GM19397 (cell line): Measurements from ENCODE around the gene NAE1.
"Not testable (repeated sequence)": the region's sequence is repeated elsewhere in the genome, so short reads cannot be mapped to it uniquely, and the experiment has no call there.

Experiments
- ATAC-seq: cut with Tn5 transposase; IDR thresholded peaks from one replicate; pipeline ENCODE4 v1.9.1; 2021; ENCODE audit warnings: mild to moderate bottlenecking, moderate library complexity; ENCODE audit not compliant: unreplicated experiment

NAE1 gene

DNA sequence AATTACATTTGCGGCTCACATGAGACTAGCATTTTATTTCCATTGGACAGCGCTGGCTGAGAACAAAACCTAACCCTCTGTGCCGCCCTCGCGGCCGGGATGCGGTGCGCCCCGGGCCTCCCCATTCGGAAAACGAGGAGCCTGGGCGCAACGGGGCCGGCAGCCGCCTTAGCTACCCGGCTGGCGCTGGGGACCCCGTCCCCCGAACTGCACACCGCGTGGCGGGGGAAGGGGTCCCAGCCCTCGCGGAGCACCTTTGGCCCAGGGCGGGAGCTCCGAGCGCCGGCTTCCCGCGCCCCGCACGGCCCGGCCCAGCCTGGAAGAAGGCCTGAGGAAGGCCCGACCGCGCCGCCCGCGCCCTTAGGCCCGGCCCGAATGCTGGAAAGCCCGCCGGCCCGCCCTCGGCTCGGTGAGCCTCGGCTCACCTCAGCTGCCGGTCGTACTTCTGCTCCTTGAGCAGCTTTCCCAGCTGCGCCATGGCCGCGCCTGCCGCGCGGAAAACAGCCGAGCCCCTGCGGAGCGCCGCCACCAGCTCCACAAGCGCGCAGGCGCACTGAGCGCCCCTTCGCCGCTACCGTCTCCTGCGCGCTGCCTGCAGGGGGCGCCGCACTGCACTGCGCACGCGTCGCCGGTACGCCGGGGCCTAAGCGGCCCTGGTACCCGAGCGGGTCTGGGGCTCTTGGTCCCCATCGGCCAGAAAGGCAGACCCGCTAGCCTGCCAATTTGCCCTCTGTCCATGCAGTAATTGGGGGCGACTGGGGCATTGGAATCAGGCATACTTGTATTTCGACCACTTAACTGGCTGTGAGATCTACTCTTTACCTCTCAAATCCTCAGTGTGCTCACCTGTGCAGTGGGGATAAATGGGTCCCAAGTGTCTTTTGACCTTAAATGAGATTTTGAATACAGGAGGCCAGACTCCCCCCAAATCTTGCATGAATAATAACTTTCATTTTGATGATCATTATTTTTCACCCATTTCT, at the start of gene NAE1:
Gene NAE1 (minus strand): TSS at position 555 of the 983 bp plus-strand sequence. CDS start 77 bp downstream, at position 478.
- peak; percentile 96 for ATAC-seq

DNA sequence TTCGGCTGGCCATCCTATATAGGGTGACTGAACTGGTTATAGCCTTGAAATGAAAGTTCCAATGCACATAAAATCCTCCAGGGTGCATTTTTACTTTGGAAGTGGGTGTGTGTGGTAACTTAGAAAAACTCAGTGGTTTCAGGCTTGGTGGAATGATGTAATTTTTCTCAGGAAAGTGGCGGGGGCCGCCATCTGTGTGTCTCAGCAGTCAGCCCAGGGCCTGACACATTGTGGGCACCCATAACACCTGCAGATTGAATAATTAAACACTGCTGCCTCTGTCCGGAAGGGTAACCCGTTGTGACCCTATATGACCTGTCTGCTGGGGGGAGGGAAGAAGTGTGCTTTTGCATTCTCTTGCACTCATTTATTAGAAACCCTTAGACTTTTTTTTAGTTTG, 47.3 kb upstream of the NAE1 start:
- ATAC-seq, result no peak

DNA sequence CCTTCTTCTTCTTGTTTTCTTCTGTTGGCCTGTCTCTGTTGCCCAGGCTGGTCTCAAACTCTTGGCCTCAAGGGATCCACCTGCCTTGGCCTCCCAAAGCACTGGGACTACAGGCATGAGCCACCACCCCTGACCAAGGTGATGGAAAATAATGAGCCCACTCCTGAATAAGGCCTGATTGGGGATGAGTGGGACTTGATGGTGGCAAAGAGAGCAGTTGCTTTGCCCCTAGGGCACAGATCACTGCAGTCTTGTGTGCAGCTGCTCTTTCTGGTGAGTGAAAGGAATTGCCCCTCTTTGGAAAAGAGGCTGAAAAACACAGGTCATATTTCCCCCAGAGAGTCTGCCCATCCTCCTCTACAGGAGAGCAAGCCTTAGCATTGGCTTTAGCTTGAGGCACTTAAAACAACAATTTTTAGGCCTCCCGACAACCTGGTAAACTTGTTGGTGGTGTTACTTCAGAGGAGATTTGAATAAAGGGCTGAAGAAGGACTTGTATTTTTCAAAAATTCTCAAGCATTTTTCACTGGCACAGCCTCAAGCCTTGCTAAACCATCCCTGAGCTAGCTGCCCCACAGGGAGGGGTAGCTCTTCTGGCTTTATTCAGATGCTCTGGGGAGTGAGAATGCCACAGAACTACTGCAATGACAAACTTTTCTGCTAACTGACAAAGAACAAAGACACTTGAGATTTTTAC, 43.5 kb upstream of the NAE1 start:
- no peak for ATAC-seq

DNA sequence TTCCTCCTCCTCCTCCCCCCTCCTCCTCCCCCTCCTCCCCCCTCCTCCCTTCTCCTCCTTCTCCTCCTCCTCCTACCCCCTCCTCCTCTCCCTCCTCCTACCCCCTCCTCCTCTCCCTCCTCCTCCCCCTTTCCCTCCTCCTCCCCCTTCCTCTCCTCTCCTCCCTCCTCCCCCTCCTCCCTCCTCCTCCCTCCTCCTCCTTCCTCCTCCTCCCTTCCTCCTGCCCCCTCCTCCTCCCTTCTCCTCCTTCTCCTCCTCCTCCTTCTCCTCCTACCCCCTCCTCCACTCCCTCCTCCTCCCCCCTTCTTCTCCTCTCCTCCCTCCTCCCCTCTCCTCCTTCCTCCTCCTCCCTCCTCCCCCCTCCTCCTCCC, 42.9 kb upstream of the NAE1 start:
- ATAC-seq, result no peak

DNA sequence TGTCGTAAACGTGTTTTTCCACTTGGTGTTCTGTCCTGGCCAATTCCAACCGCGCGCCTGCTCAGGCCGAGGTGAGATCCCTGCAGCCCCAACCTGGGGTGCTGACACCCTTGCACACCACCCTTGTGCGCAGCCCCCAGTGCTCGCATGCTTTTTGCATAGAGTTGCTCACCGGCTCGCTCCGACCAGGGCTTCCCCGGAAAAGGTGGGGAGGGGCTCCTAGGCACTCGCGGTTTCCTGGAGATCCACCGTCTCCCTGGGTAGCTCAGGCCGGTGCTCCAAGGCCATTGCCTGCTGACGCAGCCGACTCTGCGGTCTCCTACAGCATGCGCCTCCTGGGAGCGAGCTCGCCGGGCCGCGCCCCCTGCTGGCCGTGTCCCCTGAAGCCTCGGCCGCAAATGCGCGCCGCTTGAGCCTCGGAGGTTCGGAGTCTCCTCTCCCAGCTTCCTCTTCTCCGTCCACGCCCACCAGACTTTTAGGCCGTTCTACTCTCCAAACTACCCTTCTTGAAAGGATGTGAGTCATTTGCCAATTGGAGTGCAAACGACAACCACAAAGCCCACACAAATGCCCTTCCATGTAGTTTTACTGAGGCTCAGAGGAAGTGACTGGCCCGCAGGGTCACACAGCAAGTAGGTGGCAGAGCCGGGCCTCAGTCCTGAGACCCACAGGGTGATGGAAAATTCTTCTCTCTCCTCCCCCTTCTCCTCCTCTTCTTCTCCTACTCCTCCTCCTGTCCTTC, 42.3 kb upstream of the NAE1 start:
- ATAC-seq, result peak; percentile 83

DNA sequence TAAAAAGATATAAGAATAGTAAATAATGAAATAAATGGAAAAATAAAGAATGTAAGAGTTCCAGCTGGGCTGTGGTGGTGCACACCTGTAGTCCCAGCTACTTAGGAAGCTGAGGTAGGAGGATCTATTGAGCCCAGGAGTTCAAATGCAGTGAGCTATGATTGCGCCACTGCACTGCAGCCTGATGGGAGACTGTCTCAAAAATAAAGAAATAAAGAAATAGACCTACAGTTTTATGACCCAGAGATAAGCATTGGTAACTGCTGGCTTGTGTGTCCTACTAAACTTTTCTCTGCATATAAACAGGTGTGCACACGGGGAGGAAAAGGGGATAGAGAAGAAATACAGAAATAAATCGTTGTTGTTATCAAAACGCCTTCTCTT, 41.8 kb upstream of the NAE1 start:
- ATAC-seq, result no peak

DNA sequence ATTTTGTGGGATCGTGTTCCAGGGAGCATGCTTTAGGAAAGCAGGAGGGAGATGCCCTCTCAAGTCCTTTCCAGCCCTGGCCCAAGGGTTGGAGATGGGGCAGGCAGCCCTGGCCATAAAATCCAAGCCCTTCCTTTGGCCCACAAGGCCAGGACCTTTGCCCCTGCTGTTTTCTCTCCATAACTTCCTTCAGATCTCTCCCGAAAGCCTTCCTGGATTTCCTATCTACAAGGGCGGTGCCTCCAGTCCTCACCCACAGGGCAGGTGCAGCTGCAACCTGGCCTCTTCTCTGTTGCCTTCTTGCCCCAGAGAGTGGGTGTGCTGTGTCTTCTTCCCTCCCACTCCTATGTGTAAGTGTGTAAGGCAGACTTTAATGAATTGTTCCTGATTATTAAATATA, 41.1 kb upstream of the NAE1 start:
- ATAC-seq, result no peak

DNA sequence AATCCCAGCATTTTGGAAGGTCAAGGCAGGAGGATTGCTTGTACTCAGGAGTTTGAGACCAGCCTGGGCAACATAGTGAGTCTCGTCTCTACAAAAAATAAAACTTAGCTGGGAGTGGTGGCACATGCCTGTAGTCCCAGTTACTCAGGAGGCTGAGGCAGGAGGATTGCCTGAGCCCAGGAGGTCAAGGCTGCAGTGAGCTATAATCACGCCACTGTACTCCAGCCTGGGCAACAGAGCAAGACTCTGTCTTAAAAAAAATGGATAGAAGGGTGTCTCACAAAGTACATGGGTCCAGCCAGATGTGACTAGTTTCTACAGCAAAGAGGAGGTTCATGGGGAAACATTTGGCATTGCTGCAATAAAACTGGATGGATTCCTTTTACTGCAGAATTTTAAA, 40.6 kb upstream of the NAE1 start:
- ATAC-seq, result not testable (repeated sequence)

DNA sequence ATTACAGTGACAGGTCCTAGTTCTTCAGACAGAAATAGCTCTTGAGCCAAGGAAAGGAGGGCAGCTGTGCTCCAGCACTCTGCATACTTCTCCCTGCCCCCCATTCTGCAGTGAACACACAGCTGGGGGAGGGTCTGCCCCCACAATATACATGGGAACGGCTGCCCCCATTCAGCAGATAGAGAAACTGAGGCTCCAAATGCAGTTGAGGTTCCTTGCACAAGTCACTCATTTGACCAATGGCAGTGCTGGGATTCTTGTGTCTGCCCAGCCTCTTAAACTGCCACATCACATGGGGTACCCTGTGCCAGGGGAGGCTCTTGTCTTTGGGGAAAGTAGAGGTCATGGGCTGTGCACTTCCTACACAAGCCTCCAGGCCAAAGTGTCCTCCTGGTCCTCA, 38.6 kb upstream of the NAE1 start:
- ATAC-seq, result no peak

DNA sequence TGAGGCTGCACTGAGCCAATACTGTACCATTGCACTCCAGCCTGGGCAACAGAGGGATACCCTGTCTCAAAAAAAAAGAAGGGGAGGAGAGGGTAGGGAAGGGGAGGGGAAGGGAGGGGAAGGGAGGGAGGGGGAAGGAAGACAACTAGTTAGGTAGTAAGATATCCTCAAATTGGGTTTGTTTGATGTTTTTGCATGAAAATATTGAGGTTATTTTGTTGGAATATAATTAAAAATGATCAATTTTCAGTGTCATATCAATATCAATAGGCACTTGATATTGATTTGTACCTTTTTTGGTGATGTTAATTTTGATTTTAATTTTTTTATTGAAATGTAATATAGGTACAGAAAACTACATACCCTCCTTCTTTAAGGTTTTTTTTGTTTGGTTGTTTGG, 32.9 kb upstream of the NAE1 start:
- ATAC-seq, result no peak

GRCh38 chr16:66862023-66862520, 31.3 kb upstream of the NAE1 start:
- ATAC-seq, result no peak

DNA sequence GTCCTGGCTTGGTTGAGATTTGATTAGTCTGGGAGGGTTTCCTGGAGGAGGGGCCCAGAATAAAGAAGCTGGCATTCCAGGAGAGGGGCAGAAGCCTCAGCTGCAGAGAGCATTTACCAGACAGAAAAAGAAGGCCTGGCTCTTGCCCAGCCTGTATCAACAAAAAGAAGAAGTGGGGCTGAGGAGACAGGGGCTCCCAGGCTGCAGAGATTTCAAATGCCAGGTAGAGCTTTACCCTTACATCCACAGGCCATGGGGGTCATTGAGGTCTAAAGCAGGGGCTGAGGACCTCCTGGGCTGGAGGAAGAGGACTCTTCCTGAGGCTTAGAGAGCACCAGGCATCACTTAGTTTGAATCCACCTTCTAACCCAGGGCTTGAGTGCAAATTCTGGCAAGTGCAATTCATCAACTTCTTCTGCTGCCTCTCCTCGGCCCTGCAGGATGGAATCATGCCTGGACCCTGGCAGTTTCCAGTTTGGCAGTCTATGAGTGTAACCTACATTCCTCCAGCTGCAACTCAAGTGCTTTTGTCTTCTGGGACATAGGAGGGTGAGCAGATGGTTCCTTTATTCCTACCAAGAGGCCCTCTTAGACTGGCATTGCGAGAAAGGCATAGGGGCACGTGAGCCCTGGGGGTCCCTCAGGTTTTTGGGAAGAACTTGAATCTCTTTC, 28.8 kb upstream of the NAE1 start:
- ATAC-seq, result no peak

DNA sequence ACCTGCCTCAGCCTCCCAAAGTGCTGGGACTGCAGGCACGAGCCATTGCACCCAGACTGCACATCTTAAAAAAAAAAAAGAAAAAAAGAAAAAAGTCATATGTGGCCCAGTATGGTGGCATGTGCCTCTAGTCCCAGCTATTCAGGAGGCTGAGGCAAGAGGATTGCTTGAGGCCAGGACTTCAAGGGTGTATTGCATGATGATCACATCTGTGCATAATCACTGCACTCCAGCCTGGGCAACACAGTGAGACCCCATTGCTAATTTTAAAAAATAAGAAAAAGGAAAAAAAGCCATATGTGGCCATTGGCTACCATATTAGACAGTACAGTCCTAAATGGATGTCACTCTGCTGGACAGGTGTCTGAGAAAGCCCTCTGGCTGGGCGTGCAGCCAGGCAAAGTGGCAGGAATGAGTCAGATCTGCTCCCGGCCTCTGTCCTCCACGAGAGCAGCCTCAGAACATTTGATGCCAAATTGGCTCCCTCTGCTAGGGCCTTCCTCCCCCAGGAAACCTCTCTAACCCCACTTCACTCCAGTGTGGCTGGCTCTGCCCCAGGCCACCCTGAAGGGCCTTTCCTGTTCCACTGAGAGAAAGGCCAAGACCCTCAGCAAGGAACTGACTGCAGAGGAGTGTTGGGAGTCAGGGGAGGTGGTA, 28.1 kb upstream of the NAE1 start:
- no peak for ATAC-seq

GRCh38 chr16:66857437-66857836, 26.7 kb upstream of the NAE1 start:
- no peak for ATAC-seq

- ATAC-seq, result no peak
Measured at GRCh38 chr16:66856801-66857200, 26.0 kb upstream of the NAE1 start.

DNA sequence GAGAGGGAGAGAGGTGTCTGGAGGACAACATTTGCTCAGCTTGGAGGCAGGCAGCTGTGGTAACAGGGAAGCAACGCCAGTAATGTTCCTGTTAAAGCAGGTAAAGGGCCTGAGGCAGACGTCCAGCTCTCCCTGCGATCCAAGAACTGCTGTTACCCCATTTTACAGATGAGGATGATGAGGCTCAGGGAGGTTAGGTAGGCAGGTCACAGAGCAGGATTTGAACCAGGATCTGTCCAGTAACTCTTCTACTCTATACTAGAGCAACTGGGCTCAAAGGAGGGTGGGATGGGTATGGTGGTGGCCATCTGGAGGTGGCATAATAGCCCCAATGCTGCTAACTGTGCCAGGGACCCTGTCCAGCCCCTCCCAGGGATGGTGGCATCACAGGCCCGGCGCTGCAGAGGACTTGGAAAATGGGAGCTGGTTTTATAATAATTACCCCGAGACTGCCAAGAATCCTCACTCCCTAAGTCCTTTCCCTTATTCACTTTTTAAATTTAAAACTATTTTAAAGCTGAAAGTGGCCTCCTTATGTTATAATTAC, 25.5 kb upstream of the NAE1 start:
- no peak for ATAC-seq

DNA sequence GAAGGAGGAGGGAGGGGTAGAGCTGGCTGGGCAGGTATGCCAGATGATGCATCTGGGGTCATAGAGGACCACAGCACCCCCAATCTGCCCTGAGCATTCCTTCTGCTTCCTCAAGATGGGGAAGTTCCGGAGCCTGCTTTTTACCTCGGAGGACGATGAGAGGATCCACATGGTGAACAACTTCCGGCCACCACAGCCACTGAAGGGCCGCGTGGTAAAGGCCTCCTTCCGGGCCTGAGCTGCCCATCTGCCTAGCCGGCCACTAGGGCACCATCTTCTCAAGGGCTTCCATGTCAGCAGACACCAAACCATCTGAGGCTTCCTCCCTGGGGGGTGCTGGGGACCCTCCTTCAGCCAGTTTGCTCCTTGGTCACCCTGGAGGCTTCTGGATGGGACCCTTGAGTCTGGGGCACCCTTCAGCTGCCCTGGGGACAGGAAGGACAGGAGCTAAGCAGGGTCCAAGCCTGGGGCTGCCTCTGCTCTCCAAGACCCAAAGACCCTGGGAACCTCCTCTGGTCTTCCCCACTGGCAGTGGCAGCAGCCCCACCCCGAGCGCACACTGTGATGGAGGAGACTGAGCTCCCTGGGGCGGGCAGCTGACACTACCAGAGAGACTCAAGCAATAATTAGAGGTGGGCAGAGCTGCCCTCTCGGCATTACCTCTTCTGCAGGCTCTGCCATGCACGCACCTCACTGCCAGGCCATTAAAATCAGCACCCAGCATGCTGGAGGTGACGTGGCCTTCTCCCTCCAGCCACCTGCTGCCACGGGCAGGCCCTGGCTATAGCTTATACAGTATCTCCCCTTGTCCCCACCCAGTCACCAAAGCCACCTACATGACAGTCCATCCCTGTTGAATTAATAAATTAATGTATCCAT, 22.7 kb upstream of the NAE1 start:
- no peak for ATAC-seq

GRCh38 chr16:66851166-66851964, 20.6 kb upstream of the NAE1 start:
- no peak for ATAC-seq
